Posterior cingulate gyrus (tissue), 11 donors: Measurements from ENCODE around the gene ENTPD3.

Experiments used
- DNase-seq, 10 donors: peaks; one replicate each; pipeline versions ENCODE4 v3.0.0 to v3.0.0-alpha.2; 2020 to 2021; ENCODE audit warnings: mixed read lengths in 3 of 10
- intact Hi-C: fragments of 100-400 bp; cut with DNase I; formaldehyde crosslinking; loops from one replicate; pipeline ENCODE4 v1.15.1; 2023

ENTPD3 gene, protein sequence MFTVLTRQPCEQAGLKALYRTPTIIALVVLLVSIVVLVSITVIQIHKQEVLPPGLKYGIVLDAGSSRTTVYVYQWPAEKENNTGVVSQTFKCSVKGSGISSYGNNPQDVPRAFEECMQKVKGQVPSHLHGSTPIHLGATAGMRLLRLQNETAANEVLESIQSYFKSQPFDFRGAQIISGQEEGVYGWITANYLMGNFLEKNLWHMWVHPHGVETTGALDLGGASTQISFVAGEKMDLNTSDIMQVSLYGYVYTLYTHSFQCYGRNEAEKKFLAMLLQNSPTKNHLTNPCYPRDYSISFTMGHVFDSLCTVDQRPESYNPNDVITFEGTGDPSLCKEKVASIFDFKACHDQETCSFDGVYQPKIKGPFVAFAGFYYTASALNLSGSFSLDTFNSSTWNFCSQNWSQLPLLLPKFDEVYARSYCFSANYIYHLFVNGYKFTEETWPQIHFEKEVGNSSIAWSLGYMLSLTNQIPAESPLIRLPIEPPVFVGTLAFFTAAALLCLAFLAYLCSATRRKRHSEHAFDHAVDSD

DNA sequence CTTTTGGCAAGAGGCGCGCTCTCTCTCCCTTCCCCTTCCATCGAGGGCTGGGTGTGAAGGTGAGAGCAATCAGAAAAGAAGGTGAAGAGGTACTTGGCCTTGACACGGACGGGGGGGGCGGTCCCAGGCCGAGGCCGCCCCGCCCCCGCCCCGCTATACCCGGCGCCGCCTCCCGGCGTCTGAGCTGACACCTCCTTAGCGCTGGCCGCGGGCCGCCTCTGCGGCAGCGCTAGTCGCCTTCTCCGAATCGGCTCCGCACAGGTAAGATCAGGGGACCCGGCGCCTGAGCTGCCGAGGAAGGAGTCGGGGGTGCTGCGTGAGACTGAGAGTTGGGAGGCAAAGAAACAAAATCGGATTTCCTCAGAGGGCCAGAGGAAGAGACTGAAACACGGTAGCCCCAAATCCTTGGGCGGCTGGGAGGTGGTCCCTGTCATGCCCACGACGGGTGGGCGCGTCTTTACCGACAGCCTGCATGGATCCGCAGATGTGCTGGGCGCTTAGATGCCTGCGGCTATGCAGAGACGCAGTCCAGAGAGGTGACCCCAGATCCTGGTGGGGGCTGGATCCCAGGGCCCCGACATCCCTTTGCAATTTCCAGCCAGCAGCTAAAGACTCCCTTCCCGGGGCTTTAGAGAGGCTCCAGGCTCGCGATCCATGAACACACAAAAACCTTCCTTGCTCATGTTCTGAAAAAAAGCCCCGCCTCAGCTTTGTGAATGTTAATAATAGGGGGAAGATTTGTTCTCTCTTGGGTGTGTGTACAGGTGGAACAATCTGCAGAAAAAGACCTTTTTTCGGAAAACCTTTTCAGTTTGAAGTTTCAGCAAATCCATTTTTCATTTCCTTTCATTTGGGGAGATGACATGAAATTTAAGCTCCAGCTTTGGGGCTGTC is at the start of gene ENTPD3:
TSS of gene ENTPD3 (plus strand) at position 184 of the 894 bp plus-strand sequence. CDS start 874 bp downstream, outside the sequence.
- intact Hi-C loops: no loop called here
- peak in 9 of 10 donors; percentile 26 to 92 (median 49) for DNase-seq

DNA sequence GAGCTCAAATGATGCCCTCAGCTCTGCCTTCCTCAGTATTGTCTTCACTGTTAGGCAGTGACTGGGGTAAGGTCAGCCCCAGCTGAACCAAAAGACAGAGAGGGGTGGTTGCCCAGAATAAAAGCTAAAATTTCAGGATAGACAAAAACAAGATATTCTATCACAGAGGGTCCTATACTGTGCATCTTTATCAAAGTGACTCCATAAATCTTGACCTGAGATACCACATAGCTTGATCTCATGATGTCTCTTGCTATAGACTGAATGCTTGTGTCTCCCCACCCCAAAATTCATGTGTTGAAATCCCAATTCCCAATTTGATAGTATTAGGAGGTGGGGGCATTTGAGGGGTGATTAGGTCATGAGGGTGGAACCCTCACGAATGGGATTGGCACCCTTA is 47.1 kb upstream of the ENTPD3 start:
- intact Hi-C loops: no loop called here
- DNase-seq: no peak

DNA sequence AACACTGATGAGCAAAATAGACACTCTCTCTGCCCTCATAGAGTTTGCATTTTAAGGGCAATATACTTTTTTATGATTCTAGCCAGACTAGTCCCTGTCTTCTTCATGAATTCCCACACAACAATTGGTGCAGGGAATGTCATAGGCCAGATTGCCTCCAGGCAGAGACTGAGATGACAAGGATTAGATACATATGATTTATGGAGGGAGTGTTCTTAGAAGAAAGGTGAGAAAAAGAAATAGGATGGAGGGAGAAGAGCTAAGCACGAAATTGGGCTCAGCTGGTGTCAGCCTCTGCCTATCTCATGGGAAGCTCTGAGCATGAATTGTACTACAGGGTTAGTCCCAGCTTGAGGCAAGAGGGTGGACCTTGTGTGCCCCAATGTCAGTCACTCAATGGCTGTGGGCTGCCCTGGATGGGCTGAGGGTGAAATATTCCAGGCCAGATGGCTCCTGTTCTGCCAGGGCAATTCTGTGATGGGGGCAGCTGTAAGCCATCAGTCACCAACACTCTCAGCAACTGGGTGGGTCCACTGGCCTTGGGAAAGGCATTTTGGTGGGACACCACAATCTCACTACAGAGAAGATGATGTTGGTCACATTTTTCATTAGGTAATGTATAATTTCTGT is 46.3 kb upstream of the ENTPD3 start:
- DNase-seq: no peak
- intact Hi-C loops: no loop called here

DNA sequence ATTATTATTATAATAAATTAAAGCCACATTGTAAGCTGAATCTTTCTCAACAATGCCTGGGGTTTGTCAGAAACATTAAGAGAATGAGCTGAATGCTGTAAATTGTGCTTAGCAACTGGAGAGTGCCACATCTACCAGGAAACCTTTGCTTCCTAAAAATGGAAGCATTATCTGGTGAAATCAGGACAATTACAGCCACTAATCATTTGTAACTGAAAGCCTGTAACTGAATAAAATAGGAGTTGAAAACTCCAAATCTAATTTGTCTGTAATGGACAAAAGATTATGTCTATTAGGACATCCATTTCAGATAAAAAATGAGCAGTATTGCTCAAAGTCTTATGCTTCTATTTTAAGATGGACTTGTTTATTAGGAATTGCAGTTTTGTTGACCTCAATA is 45.3 kb upstream of the ENTPD3 start:
- intact Hi-C loops: no loop called here
- DNase-seq: no peak

DNA sequence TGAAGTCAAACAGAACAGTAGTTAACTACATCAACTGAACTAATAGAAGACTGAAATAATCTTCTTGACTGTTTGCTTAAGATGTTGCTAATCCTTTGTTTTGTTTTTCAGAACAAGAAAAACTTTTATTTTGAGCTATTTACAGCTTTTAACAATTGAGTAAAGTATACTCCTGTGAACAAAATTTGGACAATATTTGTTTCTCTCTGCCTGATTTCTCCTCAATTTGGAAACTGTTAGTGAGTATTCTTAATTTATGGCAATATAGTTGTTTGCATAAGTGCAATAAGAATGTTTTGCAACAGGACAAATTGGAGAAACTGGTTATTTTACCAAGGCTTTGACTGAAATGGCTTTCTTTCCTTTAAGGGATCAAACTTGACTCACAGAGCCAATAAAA is 36.5 kb upstream of the ENTPD3 start:
- DNase-seq: no peak
- intact Hi-C loops: no loop called here

DNA sequence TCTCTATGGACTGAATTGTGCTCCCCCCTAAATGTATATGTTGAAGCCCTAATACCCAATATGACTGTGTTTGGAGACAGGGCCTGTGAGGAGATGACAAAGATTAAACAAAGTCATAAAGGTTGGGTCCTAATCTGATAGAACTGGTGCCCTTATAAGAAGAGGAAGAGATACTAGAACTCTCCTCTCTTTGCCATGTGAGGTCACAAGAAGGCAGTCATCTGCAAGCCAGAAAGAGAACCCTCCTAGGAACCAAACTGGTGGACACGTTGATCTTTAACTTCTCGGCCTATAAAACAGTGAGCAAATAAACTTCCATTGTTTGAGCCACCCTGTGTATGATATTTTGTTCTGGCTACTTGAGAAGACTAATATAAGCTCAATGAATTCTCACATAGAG is 31.6 kb upstream of the ENTPD3 start:
- no peak for DNase-seq
- intact Hi-C loops: no loop called here

DNA sequence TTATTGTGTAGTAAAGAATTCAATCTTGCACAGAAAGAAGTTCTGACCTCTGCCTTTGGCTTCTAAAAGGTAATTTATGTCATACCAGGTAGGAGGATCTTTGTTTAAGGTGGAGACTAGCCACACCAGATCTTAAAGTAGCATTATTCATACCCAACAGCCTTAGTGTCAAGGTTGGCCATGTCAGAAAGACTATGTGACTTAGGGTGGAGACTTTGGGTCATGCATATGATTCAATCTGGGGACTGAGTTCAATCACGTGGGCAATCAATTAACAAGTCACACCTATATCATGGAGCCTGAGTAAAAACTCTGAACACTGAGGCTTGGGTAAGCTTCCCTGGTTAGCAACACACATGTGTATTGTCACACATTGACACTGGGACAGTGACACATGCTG is 28.5 kb upstream of the ENTPD3 start:
- no peak for DNase-seq
- intact Hi-C loops: no loop called here

DNA sequence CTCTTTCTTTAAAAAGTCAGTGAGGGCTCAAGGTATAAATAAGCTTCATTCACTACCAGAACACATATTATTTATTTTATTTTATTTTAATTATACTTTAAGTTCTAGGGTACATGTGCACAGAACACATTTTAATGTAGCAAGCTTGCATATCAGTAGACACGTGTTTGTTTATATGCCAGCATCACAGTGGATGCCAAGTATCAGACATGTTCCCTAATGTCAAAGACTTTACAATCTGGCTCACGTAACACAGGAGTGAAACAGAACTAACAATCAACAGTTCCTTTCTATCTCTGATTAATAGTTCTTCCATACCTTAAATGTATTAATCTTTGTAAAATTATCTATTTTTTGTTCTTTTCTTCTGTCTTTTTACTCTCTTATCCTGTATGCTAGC is 23.3 kb upstream of the ENTPD3 start:
- no peak for DNase-seq
- intact Hi-C loops: no loop called here

DNA sequence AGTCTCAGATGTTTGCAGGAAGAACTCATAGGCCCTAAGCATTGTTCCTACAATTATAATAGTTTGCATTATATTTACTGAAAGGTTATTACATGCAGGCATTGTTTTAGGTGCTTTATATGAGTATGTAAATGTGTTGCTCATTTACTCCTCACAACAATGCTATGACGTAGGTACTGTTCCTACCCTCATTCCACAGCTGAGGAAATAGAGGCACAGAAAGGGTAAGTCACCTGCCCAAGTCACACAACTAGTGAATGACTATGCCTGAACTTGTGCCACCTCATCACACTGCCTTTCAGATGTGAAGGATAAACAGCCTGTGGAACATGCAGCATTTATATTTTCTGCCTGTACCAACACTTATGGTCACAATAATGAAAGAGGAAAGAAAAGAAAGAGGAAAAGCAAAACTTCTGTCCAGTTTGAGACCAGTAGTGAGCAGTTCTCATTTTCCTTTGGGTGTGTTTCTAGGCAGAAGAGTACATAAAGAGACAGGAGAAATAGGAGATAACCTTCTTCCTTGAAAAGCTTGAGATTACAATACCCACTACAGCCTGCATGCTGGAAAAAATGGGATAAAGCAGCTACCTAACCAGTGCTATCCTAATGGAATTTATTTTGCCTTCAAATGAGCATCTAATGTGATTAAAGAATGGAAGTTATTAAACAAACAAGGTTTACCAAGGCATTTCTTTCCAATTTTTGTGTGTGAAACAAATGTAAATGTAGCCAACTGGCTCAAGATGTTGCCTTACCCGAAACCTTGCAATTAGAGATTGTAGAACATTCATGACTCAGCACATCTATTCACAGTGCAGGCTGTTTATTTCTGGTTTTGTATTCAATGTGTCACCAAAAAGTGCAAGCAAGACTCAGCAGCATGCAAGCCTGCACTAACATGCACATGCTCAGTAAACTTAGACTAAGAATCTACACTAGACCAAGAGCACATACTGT is 20.5 kb upstream of the ENTPD3 start:
- DNase-seq: no peak
- intact Hi-C loops: no loop called here

DNA sequence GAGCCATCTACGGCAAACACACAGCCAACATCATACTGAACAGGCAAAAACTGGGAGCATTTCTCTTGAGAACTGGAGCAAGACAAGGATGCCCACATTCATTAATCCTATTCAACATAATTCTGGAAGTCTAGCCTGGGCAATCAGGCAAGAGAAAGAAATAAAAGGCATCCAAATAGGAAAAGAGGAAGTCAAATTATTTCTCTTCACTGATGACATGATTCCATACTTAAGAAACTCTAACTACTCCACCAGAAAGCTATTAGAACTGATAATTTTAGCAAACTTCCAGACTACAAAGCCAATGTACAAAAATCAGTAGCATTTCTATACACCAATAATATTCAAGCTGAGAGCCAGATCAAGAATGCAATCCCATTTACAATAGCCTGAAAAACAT is 17.3 kb upstream of the ENTPD3 start:
- no peak for DNase-seq
- intact Hi-C loops: no loop called here

DNA sequence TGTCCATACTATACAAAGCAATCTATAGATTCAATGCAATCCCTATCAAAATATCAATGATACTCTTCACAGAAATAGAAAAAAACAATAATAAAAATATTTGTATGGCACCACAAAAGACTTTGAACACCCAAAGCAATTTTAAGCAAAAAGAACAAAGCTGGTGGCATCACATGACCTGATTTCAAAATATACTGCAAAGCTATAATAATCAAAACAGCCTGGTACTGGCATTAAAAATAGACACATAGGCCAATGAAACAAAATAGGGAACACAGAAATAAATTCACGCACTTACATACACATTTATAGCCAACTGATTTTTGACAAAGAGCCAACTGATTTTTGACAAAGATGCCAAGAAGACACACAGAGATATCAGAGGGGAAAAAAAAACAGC is 9.2 kb upstream of the ENTPD3 start:
- intact Hi-C loops: no loop called here
- no peak for DNase-seq

DNA sequence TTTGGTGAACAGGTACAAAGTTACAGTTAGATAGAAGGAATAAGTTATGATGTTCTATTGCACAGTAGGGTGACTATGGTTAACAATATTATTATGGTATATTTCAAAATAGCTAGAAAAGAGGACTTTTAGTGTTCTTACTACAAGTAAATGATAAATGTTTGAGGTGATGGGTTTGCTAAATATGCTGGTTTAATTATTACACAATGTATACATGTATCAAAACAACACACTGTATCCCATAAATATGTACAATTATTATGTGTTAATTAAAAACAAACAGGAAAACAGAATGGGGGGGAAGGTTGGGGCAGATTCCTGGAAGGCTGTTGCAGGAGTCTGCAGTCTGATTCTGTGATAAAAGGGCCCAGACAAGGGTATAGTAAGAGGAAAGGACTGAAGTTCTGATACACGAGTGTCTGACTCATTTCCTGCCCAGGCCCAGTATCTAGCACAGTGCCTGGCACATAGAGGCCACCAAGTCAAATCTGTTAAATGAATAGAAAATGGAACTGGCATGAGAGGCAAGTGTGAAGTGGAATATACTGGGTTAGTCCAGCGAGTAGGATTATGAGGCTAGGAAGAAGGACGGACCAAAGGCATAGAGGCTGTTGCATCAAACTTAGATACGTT is 7.2 kb upstream of the ENTPD3 start:
- intact Hi-C loops: no loop called here
- no peak for DNase-seq

DNA sequence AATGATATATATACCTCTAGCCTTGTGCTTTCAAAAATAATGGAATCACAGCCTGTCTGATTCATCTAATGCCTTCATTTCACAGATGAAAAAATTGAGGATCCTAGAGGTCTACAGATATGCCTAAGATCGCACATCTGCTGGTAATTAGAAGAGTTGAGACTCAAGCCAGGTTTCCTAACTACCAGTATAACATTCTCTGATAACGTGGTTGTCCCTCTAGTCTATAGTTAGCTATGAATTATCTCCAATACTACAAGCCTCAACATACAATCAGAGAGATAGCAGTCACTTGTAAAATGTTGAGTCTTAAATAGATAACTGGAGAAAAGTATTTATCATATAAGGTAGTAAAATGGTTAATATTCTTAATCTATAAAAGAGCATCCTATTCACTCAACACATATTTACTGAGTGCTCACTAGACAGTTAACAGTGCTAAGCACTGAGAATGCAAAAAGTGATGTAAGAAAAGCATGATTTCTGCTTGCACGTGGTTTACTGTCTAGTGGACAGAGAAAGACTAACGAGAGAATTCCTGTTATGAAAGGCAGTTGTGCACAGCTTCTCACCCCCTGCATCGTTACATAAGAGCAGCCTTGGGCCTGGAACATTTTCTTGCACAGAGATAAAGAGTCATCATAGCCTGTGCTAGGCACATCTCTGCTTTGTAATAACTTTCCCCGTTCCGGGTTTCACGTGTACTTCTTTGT is 4.9 kb upstream of the ENTPD3 start:
- intact Hi-C loops: no loop called here
- no peak for DNase-seq

DNA sequence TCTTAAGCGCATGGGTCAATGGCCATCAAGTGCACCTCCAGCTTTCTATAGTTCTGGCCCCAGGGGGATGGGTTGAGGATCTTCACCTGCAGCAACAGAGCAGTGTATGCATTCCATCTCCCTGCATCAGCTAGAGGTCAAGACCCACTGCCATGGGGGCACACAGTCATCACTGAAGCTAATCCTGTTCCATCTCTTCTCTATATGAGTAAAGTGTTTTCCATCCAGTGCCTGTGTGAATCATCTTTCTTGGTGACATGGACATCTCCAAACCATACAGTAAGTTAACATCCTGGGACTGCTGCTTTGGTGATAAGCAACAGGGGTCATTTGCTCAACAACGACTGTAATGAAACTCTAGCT is 4.4 kb upstream of the ENTPD3 start:
- no peak for DNase-seq
- intact Hi-C loops: no loop called here

DNA sequence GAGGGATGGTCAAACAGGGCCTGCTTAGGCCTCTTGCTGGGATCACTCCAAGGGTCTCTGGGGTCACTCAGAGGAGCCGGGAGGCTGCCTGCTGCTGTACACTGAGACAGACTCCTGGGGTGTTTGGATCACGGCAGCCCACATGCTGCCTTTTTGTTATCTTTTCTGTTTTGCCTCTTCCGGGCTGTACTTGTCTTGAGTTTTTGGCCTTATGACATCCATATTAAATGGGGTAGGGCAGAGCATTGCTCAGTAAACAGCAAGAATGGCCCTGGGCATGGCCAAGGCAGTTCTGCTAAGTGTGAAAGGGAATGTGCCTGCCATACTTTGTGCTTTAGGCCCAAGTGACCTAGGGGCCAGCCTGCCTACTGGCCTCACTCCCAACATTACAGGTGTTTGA is 771 bp upstream of the ENTPD3 start:
- no peak for DNase-seq
- intact Hi-C loops: no loop called here

DNA sequence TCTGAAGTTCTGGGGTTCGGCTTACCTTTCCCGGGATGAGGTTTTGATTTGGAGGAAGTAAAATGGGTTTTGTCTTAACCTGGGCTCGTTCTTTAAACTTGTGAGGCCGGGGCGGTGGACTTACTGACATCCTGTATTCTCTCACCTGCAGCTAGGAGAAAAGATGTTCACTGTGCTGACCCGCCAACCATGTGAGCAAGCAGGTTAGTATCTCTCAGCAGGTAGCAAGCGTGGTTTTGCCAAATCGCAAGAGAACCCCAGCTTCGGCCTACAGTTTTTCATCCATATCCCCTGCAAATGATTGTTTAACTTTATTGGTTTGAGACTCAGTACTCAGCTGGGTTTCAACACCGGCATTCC is 891 bp downstream of the ENTPD3 start:
- DNase-seq: no peak
- intact Hi-C loops: no loop called here

DNA sequence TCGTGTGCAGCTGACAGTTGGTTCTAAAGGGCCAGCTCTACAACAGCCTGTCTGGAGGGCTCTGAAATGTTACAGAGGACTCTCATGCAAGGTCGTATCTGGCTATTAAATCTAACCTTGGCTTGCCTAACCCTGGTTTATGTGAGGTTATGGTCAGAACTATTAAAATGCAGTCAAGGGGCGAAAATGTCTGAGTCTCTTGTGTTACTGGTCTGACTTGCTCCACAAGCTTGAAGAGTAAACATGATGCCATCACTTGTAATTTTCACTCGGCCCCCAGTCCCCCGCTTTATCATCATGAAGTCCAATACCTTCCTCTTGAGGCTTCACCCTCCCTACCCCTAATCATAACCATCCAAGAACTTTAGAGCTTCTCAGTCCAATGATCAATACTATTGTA is 9.4 kb downstream of the ENTPD3 start:
- no peak for DNase-seq
- intact Hi-C loops: no loop called here

DNA sequence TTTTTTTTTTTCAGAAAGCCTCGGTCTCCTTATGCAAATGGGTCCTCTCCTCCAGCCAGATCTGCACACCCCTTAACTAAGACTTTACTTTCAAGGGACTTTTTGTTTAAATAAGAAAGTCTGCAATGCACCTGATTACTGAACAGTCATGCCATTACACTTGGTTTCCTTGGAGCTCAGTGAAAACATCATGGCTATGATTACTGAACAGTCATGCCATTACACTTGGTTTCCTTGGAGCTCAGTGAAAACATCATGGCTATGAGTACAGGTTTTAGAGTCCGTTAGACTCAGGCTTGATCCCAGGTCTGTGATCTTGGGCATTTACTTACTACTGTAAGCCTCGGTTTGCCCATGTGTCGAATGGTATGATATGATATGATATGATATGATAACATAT is 10.1 kb downstream of the ENTPD3 start:
- DNase-seq: no peak
- intact Hi-C loops: no loop called here

DNA sequence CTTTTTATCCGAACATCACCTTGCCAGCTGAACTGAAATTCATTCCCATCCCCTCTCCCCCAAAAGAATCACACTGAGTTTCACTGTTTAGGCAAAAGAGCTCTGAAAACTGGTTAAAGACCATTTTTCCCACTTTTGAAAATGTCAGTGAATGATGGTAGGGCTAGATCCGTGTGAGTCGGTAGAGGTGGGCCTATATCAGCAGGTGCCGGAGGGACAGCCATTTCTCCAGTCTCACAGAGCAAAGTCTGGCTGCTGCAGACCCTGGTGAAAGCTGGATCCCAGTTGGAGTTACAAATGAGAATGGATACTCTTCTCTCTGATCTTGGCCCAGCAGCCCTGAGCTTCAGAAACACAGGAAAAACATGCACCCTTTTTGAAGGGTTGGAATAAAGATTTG is 10.9 kb downstream of the ENTPD3 start:
- intact Hi-C loops: no loop called here
- DNase-seq: no peak
